GM12872 (cell line): ENCODE measurements around the gene ZKSCAN1.

Experiments used
- TF ChIP-seq, protein P1 (sequence below): IDR thresholded peaks from 3 replicates; pipeline ENCODE4 v1.5.1; 2011; ENCODE audit warnings: low read depth, mild to moderate bottlenecking, low read length, moderate library complexity; ENCODE audit not compliant: insufficient read depth

ZKSCAN1 gene

DNA sequence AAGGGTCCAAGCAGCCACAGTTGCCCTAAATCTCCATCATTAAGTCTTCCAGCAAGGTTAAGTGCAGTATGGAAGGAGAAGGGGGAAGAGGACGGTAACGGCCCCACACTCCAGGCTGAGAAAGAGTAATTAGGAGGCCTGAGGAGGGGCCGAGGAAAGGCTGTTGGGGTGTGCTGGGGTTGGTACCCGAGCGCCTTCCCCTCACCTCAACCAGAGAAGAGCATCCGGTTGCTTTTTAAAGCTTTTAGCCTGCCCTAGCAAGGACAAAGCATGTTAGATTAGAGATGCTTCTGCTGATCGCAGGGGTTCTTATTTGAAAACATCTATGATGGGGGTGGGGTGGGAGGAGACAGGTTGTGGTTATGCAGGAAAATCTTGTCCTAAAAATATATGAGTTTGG, 25.2 kb downstream of the ZKSCAN1 start:
- TF ChIP-seq, protein P1, sequence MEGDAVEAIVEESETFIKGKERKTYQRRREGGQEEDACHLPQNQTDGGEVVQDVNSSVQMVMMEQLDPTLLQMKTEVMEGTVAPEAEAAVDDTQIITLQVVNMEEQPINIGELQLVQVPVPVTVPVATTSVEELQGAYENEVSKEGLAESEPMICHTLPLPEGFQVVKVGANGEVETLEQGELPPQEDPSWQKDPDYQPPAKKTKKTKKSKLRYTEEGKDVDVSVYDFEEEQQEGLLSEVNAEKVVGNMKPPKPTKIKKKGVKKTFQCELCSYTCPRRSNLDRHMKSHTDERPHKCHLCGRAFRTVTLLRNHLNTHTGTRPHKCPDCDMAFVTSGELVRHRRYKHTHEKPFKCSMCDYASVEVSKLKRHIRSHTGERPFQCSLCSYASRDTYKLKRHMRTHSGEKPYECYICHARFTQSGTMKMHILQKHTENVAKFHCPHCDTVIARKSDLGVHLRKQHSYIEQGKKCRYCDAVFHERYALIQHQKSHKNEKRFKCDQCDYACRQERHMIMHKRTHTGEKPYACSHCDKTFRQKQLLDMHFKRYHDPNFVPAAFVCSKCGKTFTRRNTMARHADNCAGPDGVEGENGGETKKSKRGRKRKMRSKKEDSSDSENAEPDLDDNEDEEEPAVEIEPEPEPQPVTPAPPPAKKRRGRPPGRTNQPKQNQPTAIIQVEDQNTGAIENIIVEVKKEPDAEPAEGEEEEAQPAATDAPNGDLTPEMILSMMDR: no peak

DNA sequence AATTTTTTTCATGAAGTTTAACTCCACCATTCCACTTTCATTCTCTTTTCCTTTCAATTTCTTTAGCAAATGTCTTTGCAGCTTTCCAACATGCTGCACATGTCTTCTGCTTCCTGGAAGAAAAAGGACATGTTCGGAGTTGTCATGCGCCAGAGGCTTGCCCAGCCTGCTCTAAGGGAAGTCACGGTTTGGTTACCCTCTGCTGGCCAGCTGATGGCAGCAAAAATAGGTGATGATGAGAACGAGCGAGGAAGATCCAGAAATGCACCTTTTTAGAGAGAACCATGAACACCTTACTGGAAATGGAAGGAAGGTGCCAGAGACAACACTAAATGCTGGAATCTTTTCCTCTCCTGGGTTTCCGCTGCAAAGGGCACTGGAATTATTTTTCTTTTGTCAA, 29.3 kb downstream of the ZKSCAN1 start:
- TF ChIP-seq, protein P1: peak; percentile 44; the same call in 1 of the 3 replicates

DNA sequence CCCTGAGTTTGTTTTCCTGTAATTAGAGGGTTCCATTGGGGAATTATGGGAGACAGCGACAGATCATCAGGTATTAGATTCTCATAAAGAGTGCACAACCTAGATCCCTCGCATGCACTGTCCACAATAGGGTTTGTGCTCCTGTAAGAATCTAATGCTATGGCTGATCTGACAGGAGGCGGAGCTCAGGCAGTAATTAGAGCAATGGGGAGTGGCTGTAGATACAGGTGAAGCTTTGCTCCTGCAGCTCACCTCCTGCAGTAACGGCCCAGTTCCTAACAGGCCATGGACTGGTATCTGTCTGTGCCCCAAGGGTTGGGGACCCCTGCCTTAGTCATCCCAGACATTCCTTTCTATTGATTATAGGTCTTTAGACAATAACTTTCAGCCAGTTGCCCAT, 33.3 kb downstream of the ZKSCAN1 start:
- TF ChIP-seq, protein P1: no peak

DNA sequence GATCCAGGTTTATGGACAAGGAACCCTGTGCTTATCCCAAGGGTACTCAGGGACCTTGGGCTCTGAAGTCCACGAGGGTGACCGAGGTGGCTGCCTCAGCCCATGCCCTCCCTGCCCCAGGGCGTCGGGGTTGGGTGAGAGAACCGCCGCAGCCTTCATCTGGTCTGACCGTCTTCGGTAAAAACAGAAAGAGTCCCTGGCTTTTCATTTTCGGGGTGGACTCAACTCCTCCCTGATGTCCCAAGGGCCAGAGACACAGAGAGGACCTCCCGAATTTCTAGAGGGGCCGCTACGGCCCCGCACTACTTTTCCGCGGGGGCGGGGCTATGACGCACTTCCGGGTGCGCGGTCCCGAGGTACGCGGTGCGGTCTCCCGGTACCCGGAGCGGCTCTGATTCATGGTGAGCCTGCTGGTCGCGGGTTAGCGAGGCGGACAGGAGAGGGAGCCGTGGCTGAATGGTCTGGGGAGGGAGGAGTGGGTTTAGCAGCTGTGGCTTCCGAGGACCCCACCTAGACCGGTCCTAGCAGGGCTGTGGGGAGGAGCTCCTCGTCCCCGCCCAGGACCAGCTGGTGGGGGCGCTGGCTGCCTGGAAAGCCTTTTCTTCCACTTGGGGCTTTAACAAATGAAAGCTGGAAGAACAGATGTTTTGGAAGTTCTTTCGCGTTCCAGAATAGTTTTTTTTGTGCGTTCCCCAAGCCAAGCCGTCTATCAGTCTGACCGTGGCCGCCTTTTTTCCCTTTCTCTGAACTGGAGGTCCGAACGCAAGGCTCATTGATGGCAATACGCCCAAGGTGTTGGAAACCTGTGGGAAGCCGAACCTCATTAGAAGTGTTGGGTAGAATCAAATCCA, 34.3 kb downstream of the ZKSCAN1 start, which contains the start of gene ZSCAN21:
Gene ZSCAN21 (plus strand): TSS at position 334 of the 851 bp plus-strand sequence. CDS start 7,233 bp downstream, outside the sequence.
- TF ChIP-seq, protein P1: peak; percentile 31; the same call in 1 of the 3 replicates

DNA sequence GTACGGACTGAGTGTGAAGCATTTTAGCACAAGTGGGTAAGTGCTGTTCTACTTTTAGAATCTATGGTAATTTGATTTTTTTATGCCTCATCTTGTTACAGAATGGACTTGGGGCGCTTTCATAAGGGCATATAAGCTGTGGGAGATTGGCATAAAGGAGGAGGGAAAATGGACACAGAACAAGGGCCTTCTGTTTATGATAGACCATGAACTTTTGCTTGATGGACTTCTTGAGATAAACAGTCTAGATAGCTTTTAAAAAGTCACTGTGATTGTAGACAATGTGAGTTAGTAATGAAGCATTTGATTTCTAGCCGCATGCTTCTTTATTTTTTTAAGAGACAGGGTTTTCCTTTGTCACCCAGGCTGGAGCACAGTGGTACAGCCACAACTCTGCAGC, 36.2 kb downstream of the ZKSCAN1 start:
- TF ChIP-seq, protein P1: no peak

DNA sequence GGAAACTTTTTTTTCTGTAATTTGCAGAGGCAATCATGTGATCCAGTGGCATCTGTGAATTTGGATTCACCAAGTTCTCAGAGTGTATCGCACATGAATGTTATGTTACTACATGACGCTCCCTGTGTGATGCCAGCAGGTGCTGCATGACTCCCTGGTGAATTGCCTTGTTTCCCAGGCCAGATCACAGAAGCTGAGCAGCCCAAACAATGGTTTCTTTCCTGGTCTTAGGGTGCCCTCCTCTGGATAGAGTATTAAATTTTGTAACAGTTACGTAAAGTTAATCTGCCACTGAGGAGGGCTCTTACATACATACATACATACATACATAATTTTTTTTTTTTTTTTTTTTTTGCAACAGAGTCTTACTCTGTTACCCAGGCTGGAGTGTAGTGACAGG, 37.8 kb downstream of the ZKSCAN1 start:
- TF ChIP-seq, protein P1: no peak

DNA sequence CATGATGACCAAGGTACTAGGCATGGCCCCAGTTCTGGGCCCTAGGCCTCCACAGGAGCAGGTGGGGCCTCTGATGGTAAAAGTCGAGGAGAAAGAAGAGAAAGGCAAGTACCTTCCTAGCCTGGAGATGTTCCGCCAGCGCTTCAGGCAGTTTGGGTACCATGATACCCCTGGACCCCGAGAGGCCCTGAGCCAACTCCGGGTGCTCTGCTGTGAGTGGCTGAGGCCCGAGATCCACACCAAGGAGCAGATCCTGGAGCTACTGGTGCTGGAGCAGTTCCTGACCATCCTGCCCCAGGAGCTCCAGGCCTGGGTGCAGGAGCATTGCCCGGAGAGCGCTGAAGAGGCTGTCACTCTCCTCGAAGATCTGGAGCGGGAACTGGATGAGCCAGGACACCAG, 41.6 kb downstream of the ZKSCAN1 start:
- TF ChIP-seq, protein P1: no peak
